Hematopoietic multipotent progenitor cell treated with erythropoietin and hydrocortisone succinate and interleukin-3 and kit ligand, for 4 days (in vitro differentiated cells): Measurements from ENCODE around the gene CNGA2.

Source experiments
- DNase-seq: peaks from one replicate; pipeline ENCODE4 v3.0.0-alpha.2; 2015

CNGA2 gene

GRCh38 chrX:151753313-151754046 is 18.9 kb downstream of the CNGA2 start:
- DNase-seq = peak; percentile 58

- DNase-seq = no peak
These were observed 19.5 kb downstream of the CNGA2 start for GRCh38 chrX:151754047-151754429.

- DNase-seq = no peak
These were observed 20.2 kb downstream of the CNGA2 start for GRCh38 chrX:151754641-151755215.

- DNase-seq = no peak
These were observed 24.6 kb downstream of the CNGA2 start for GRCh38 chrX:151759041-151759708.

GRCh38 chrX:151762802-151763201 is 28.3 kb downstream of the CNGA2 start:
- no peak for DNase-seq

- no peak for DNase-seq
These were observed 29.2 kb downstream of the CNGA2 start for GRCh38 chrX:151763711-151764110.

GRCh38 chrX:151765026-151765425 is 30.5 kb downstream of the CNGA2 start:
- no peak for DNase-seq

GRCh38 chrX:151771726-151772125 is 37.2 kb downstream of the CNGA2 start:
- no peak for DNase-seq

GRCh38 chrX:151773434-151773833 is 38.9 kb downstream of the CNGA2 start:
- DNase-seq = no peak

GRCh38 chrX:151774421-151774820 is 39.9 kb downstream of the CNGA2 start:
- DNase-seq = no peak

- DNase-seq = no peak
These were observed 41.7 kb downstream of the CNGA2 start for GRCh38 chrX:151776181-151776731.

- no peak for DNase-seq
These were observed 42.4 kb downstream of the CNGA2 start for GRCh38 chrX:151776936-151777335.

GRCh38 chrX:151779258-151779657 is 44.7 kb downstream of the CNGA2 start:
- DNase-seq = no peak

GRCh38 chrX:151780621-151781020 is 46.1 kb downstream of the CNGA2 start:
- no peak for DNase-seq

GRCh38 chrX:151789179-151789800 is 54.7 kb downstream of the CNGA2 start:
- DNase-seq = no peak

- DNase-seq = no peak
These were observed 56.1 kb downstream of the CNGA2 start for GRCh38 chrX:151790481-151791160.

GRCh38 chrX:151791961-151792360 is 57.4 kb downstream of the CNGA2 start:
- no peak for DNase-seq

GRCh38 chrX:151792505-151792904 is 58.0 kb downstream of the CNGA2 start:
- DNase-seq = no peak

- no peak for DNase-seq
These were observed 59.3 kb downstream of the CNGA2 start for GRCh38 chrX:151793886-151794285.
